HepG2 (cell line): ENCODE measurements around the gene LMX1B. TPM values are rescaled to one million over a fixed set of nuclear protein-coding genes. Genes with fewer than 3 reads are reported as not detected.

Experiments used
- ATAC-seq: fragments of 200-7000 bp; cut with Tn5 transposase; 3 replicates; pipeline ENCODE4 v1.9.1; 2020; ENCODE audit warnings: mild to moderate bottlenecking, moderate library complexity
- BruUV-seq: library from RNA; stranded (reverse); fragments of 400-500 nt; replicated peaks from 2 replicates; lab custom pipeline; 2021; lab: Mats Ljungman, UMichigan
- CTCF ChIA-PET: fragments of 300-600 bp; formaldehyde crosslinking; extraction: SDS; loops from one replicate; lab custom pipeline; 2021; ENCODE audit warnings: low total read pairs, inconsistent platforms, low intra/inter-chr PET ratio; lab: Yijun Ruan, JAX
- POLR2A ChIA-PET: fragments of 350-600 bp; sonication (Branson Sonifier 250); formaldehyde crosslinking; loops from one replicate; lab custom pipeline; 2020; ENCODE audit warnings: antibody characterized with exemption, inconsistent platforms; lab: Yijun Ruan, JAX
- DNase-seq: peaks from one replicate; pipeline ENCODE4 v3.0.0-alpha.2; 2015; ENCODE audit warnings: low spot score
- FAIRE-seq: peaks from 3 replicates; lab custom pipeline; 2011; peaks lifted over from hg19 to GRCh38; lab: Jason Lieb, UNC
- H2AFZ ChIP-seq: one replicate; pipeline ENCODE4 v1.6.1; 2011; ENCODE audit warnings: low read length, inconsistent platforms
- H3K27ac ChIP-seq: fragments of 300-600 bp; 3 replicates; pipeline ENCODE4 v1.8.0; 2011; ENCODE audit warnings: mixed run types, mild to moderate bottlenecking, mixed read lengths, low read length, inconsistent platforms; ENCODE audit not compliant: insufficient read depth; ENCODE audit errors: extremely low read length
- H3K27me3 ChIP-seq, 2 experiments: fragments of 200-600 bp in 1 of 2; 2 replicates in 1 of 2; 3 replicates in 1 of 2; pipeline versions ENCODE4 v1.6.0 to v1.8.0; 2011; ENCODE audit warnings: low read length in 2 of 2, mild to moderate bottlenecking in 2 of 2, moderate library complexity in 2 of 2, inconsistent platforms in 1 of 2; ENCODE audit not compliant: insufficient read depth in 2 of 2, control insufficient read depth in 1 of 2
- H3K36me3 ChIP-seq, 2 experiments: fragments of 200-600 bp in 1 of 2; replicated peaks in 1 of 2; 2 replicates in 1 of 2; 3 replicates in 1 of 2; pipeline versions ENCODE4 v1.5.1 to v1.8.0; 2011; ENCODE audit warnings: low read length in 2 of 2, inconsistent platforms in 1 of 2; ENCODE audit not compliant: insufficient read depth in 2 of 2, control insufficient read depth in 1 of 2
- H3K4me1 ChIP-seq: 2 replicates; pipeline ENCODE4 v1.5.1; 2012; ENCODE audit warnings: low read length, inconsistent platforms; ENCODE audit not compliant: insufficient read depth
- H3K4me2 ChIP-seq: 2 replicates; pipeline ENCODE4 v1.6.0; 2011; ENCODE audit warnings: low read depth, low read length, inconsistent platforms
- H3K4me3 ChIP-seq, 3 experiments: fragments of 200-600 bp in 1 of 3; sonication (generic), shearing (Covaris generic) in 1 of 3; replicated peaks in 1 of 3; 2 replicates each; pipeline ENCODE4 v1.5.1; 2011 to 2016; ENCODE audit warnings: low read length in 3 of 3, inconsistent platforms in 2 of 3, low read depth in 2 of 3, mild to moderate bottlenecking in 2 of 3, control low read depth in 1 of 3, mixed read lengths in 1 of 3; ENCODE audit not compliant: insufficient read depth in 1 of 3
- H3K79me2 ChIP-seq: one replicate; pipeline ENCODE4 v1.6.1; 2011; ENCODE audit warnings: low read length, inconsistent platforms; ENCODE audit not compliant: insufficient read depth
- H3K9ac ChIP-seq: 2 replicates; pipeline ENCODE4 v1.6.0; 2011; ENCODE audit warnings: mild to moderate bottlenecking, low read depth, low read length, inconsistent platforms; ENCODE audit not compliant: insufficient read depth
- H3K9me3 ChIP-seq: 2 replicates; pipeline ENCODE4 v1.5.1; 2012; ENCODE audit warnings: mild to moderate bottlenecking, low read length
- H4K20me1 ChIP-seq: 2 replicates; pipeline ENCODE4 v1.6.0; 2011; ENCODE audit warnings: inconsistent platforms, mild to moderate bottlenecking, low read length, moderate library complexity; ENCODE audit not compliant: insufficient read depth
- AKAP8 ChIP-seq: sonication (generic); formaldehyde crosslinking; IDR thresholded peaks from 2 replicates; pipeline ENCODE4 v1.5.1; 2020; ENCODE audit warnings: mild to moderate bottlenecking, missing genetic modification reagents
- MAZ ChIP-seq, 2 experiments: sonication (generic) in 1 of 2; formaldehyde crosslinking in 1 of 2; IDR thresholded peaks; 2 replicates each; pipeline versions ENCODE4 v1.5.0 to v1.6.1; 2012 to 2020; ENCODE audit warnings: low read depth in 2 of 2, mild to moderate bottlenecking in 2 of 2, borderline replicate concordance in 1 of 2, improper control_type of control experiment in 1 of 2, low read length in 1 of 2, missing genetic modification reagents in 1 of 2, moderate library complexity in 1 of 2
- NFAT5 ChIP-seq: sonication (generic); formaldehyde crosslinking; IDR thresholded peaks from 2 replicates; pipeline ENCODE4 v1.4.0; 2020; ENCODE audit warnings: missing genetic modification reagents
- PHF20 ChIP-seq: sonication (generic); formaldehyde crosslinking; IDR thresholded peaks from 2 replicates; pipeline ENCODE4 v1.5.0; 2020; ENCODE audit warnings: mild to moderate bottlenecking, missing genetic modification reagents
- WGBS: methylation state at CpG from one replicate; pipeline ENCODE4 v1.1.6; 2017; ENCODE audit warnings: low lambda C conversion rate; 5-methylcytosine and 5-hydroxymethylcytosine counted together
- in situ Hi-C: cut with HindIII; loops from 2 replicates; pipeline ENCODE4 v1.10.0; 2017; ENCODE audit warnings: low pct_unique_long_range_greater_than_20kb; ENCODE audit not compliant: extremely low pct_ligation_motif_present
- intact Hi-C: fragments of 100-400 bp; cut with micrococcal nuclease; formaldehyde crosslinking; loops from one replicate; pipeline ENCODE4 v1.10.0; 2022; ENCODE audit not compliant: unreplicated experiment
- polyA plus RNA-seq, 8 experiments: library from polyadenylated mRNA; depleted of rRNA in 3 of 8; stranded (reverse) in 7 of 8; unstranded in 1 of 8; fragments of >200 nt; fragmentation: Illumina TruSeq in 4 of 8; extraction: Trizol in 4 of 8; gene quantifications; 2 replicates each; pipeline versions ENCODE4 v1.2.1 to v1.2.3, GENCODE V29; 2011 to 2016; ENCODE audit warnings: low read depth in 4 of 8, missing spikeins in 1 of 8, mixed read lengths in 1 of 8; ENCODE audit not compliant: insufficient read depth in 1 of 8
- total RNA-seq, 5 experiments: library from RNA; depleted of rRNA; stranded (reverse); fragments of >200 nt; fragmentation: Illumina TruSeq; extraction: Trizol; gene quantifications; 2 replicates each; pipeline ENCODE4 v1.2.3, GENCODE V29; 2016; ENCODE audit warnings: low read depth in 1 of 5

Gene LMX1B
- total and polyA plus RNA-seq, 2 of the 13 experiments (the other 11 are each of a cell fraction or from before 2014, with no cell fraction given), result not detected

GRCh38 chr9:126614088-126614454 is 343 bp downstream of the LMX1B start:
- H3K4me1 ChIP-seq, result peaks cover 51% of the 10 kb centered on the region
- POLR2A ChIA-PET, result no interaction called here
- H2AFZ ChIP-seq, result no peak overlapping the region
- CTCF ChIA-PET, result no interaction called here
- TF ChIP-seq PHF20 (no peak), MAZ (IDR thresholded peaks at IDR 0.05; ENCODE audit: borderline replicate concordance, low read depth, low read length) (no peak), MAZ (CRISPR knock-in tag; IDR thresholded peaks at IDR 0.05; ENCODE audit: low read depth) (no peak), AKAP8 (CRISPR knock-in tag) (no peak), NFAT5 (CRISPR knock-in tag) (no peak)
- peaks cover 5% of the 10 kb centered on the region; the same call in 1 of the 2 replicates for H4K20me1 ChIP-seq
- H3K9ac ChIP-seq, result no peak overlapping the region
- H3K27ac ChIP-seq, result no peak overlapping the region
- H3K79me2 ChIP-seq, result no peaks in the 10 kb centered on the region
- DNase-seq (no peak), ATAC-seq (no peak), FAIRE-seq (no peak)
- no peak overlapping the region for H3K4me2 ChIP-seq
- H3K9me3 ChIP-seq, result no peaks in the 10 kb centered on the region
- peaks cover 40 to 91% of the 10 kb centered on the region in 2 experiments for H3K27me3 ChIP-seq
- no peaks in the 10 kb centered on the region for H3K36me3 ChIP-seq
- BruUV-seq, result no TSS peak
- intact Hi-C loops (loop anchor here (5.0 kb wide), 2 partner anchors 48 to 168 kb away; no protein-coding TSS in a partner anchor), in situ Hi-C loops (loop anchor here (5.0 kb wide), 2 partner anchors 78 to 168 kb away; no protein-coding TSS in a partner anchor)
- WGBS, result no CpG with 5 or more reads among the region's 64 CpGs
- H3K4me3 ChIP-seq, result peak overlapping the region in 1 of 3 experiments; percentile 4; a peak in 1 of 6 replicates
